Tibial nerve (tissue), 4 donors: ENCODE data around the gene PPP1R3G. TPM values are rescaled to one million over a fixed set of nuclear protein-coding genes. Genes with fewer than 3 reads are reported as not detected.

Experiments
- DNase-seq, 2 donors: peaks; one replicate each; pipeline ENCODE4 v3.0.0-alpha.2; 2019; ENCODE audit warnings: low spot score in 2 of 2
- H3K27ac ChIP-seq, 4 donors: fragments of 200-600 bp; sonication (generic) in 3 of 4; one replicate each; pipeline ENCODE4 v1.5.1; 2017 to 2019; ENCODE audit warnings: mild to moderate bottlenecking in 1 of 4
- H3K27me3 ChIP-seq, 2 donors: fragments of 200-600 bp; sonication (generic) in 1 of 2; one replicate each; pipeline versions ENCODE4 v1.5.1 to v1.6.0; 2017 to 2019
- H3K36me3 ChIP-seq, 3 donors: fragments of 200-600 bp; sonication (generic); one replicate each; pipeline ENCODE4 v1.5.1; 2018 to 2019
- H3K4me1 ChIP-seq, 4 donors: fragments of 200-600 bp; sonication (generic) in 3 of 4; one replicate each; pipeline ENCODE4 v1.5.1; 2017 to 2019
- H3K4me3 ChIP-seq, 4 donors: fragments of 200-600 bp; sonication (generic) in 3 of 4; one replicate each; pipeline ENCODE4 v1.5.1; 2017 to 2019; ENCODE audit warnings: mild to moderate bottlenecking in 1 of 4, moderate library complexity in 1 of 4
- H3K9me3 ChIP-seq, 4 donors: fragments of 200-600 bp; sonication (generic) in 3 of 4; one replicate each; pipeline ENCODE4 v1.5.1; 2017 to 2019
- CTCF ChIP-seq, 5 experiments: fragments of 200-600 bp in 3 of 5; fragments of 450-650 bp in 2 of 5; sonication (generic) in 3 of 5; IDR thresholded peaks; one replicate each; pipeline ENCODE4 v1.5.1; 2016 to 2019; ENCODE audit warnings: antibody characterized with exemption in 5 of 5, mild to moderate bottlenecking in 3 of 5, moderate library complexity in 2 of 5
- EP300 ChIP-seq, 2 donors: sonication (generic); formaldehyde crosslinking; IDR thresholded peaks; one replicate each; pipeline ENCODE4 v1.6.1; 2017; ENCODE audit warnings: antibody characterized with exemption in 2 of 2, mild to moderate bottlenecking in 1 of 2
- POLR2A ChIP-seq, 2 donors: fragments of 450-650 bp; IDR thresholded peaks; one replicate each; pipeline ENCODE4 v1.6.1; 2017; ENCODE audit warnings: antibody characterized with exemption in 2 of 2, mild to moderate bottlenecking in 2 of 2, moderate library complexity in 2 of 2
- WGBS, 2 donors: methylation state at CpG; one replicate each; pipeline ENCODE4 v1.1.5; 2018; 5-methylcytosine and 5-hydroxymethylcytosine counted together
- total RNA-seq, 4 donors: library from RNA; depleted of rRNA; stranded (reverse); fragments of >200 nt; gene quantifications; one replicate each; pipeline ENCODE4 v1.1.0, GENCODE V29; 2016

The PPP1R3G gene
- total RNA-seq, 4 donors from 2014 or later: 1.3 to 5.1 (median 2.1) TPM

- Histone ChIP-seq H3K4me3 (no peak overlapping the region), H3K9me3 (no peaks in the 10 kb centered on the region), H3K4me1 (peaks cover 0 to 6% (median under 1%) of the 10 kb centered on the region in 4 donors), H3K36me3 (no peaks in the 10 kb centered on the region), H3K27me3 (no peaks in the 10 kb centered on the region), H3K27ac (no peak overlapping the region)
- TF ChIP-seq POLR2A (IDR thresholded peaks at IDR 0.05) (no peak), CTCF (IDR thresholded peaks at IDR 0.05) (no peak), EP300 (IDR thresholded peaks at IDR 0.05) (no peak)
- DNase-seq: no peak
- WGBS, 2 donors: 94% methylated on average over 10 of the region's 10 CpGs
Observed at GRCh38 chr6:5091210-5092069, 6.3 kb downstream of the PPP1R3G start.

- peaks cover 0 to 4% (median 0%) of the 10 kb centered on the region in 4 donors for H3K4me1 ChIP-seq
- 81% methylated on average over 7 of the region's 7 CpGs for WGBS, 2 donors
- TF ChIP-seq EP300 (IDR thresholded peaks at IDR 0.05) (no peak), POLR2A (IDR thresholded peaks at IDR 0.05) (no peak), CTCF (IDR thresholded peaks at IDR 0.05) (no peak)
Observed at GRCh38 chr6:5093231-5094015, 8.3 kb downstream of the PPP1R3G start.

GRCh38 chr6:5094327-5094726 lies 9.2 kb downstream of the PPP1R3G start:
- no peak overlapping the region for H3K27ac ChIP-seq
- TF ChIP-seq POLR2A (IDR thresholded peaks at IDR 0.05): no peak
- TF ChIP-seq CTCF (IDR thresholded peaks at IDR 0.05): no peak
- no peak for TF ChIP-seq EP300 (IDR thresholded peaks at IDR 0.05)
- DNase-seq: no peak
- H3K4me1 ChIP-seq: peaks cover 0 to 4% (median 0%) of the 10 kb centered on the region in 4 donors
- no peaks in the 10 kb centered on the region for H3K27me3 ChIP-seq
- H3K9me3 ChIP-seq: no peaks in the 10 kb centered on the region
- H3K4me3 ChIP-seq: no peak overlapping the region
- 41 to 57% methylated on average over 3 of the region's 3 CpGs for WGBS, 2 donors
- H3K36me3 ChIP-seq: no peaks in the 10 kb centered on the region

More at GRCh38 chr6:5093231-5094015, 8.3 kb downstream of the PPP1R3G start:
- H3K27ac ChIP-seq: no peak overlapping the region
- no peaks in the 10 kb centered on the region for H3K9me3 ChIP-seq
- no peak overlapping the region for H3K4me3 ChIP-seq
- no peaks in the 10 kb centered on the region for H3K36me3 ChIP-seq
- DNase-seq: no peak
- H3K27me3 ChIP-seq: no peaks in the 10 kb centered on the region

GRCh38 chr6:5095236-5095635 lies 10.1 kb downstream of the PPP1R3G start:
- Histone ChIP-seq H3K4me3 (no peak overlapping the region), H3K27ac (no peak overlapping the region), H3K9me3 (no peaks in the 10 kb centered on the region), H3K36me3 (no peaks in the 10 kb centered on the region), H3K27me3 (no peaks in the 10 kb centered on the region), H3K4me1 (peaks cover 0 to 4% (median 0%) of the 10 kb centered on the region in 4 donors)
- TF ChIP-seq POLR2A (IDR thresholded peaks at IDR 0.05): no peak
- no peak for DNase-seq
- 59 to 96% methylated on average over 3 of the region's 3 CpGs for WGBS, 2 donors

- Histone ChIP-seq H3K36me3 (no peaks in the 10 kb centered on the region), H3K9me3 (no peaks in the 10 kb centered on the region), H3K27ac (no peak overlapping the region), H3K27me3 (no peaks in the 10 kb centered on the region), H3K4me3 (no peak overlapping the region), H3K4me1 (peaks cover 0 to 4% (median 0%) of the 10 kb centered on the region in 4 donors)
- 73 to 74% methylated on average over 2 of the region's 2 CpGs for WGBS, 2 donors
- TF ChIP-seq POLR2A (IDR thresholded peaks at IDR 0.05): no peak
- no peak for DNase-seq
Observed at GRCh38 chr6:5096482-5096881, 11.3 kb downstream of the PPP1R3G start.
